Right lobe of liver (tissue), 6 donors: Measurements from ENCODE around the gene SYNJ2. TPM values are rescaled to one million over a fixed set of nuclear protein-coding genes. Genes with fewer than 3 reads are reported as not detected.

Experiments used
- ATAC-seq, 4 donors: fragments of 200-7000 bp; cut with Tn5 transposase; one replicate each; pipeline ENCODE4 v1.9.1; 2020; ENCODE audit warnings: mild to moderate bottlenecking in 4 of 4, moderate library complexity in 4 of 4
- DNase-seq, 3 donors: peaks; one replicate each; pipeline ENCODE4 v3.0.0-alpha.2; 2020
- H3K27ac ChIP-seq, 3 donors: fragments of 200-600 bp; one replicate each; pipeline ENCODE4 v1.8.0; 2022
- H3K27me3 ChIP-seq, 2 donors: fragments of 200-600 bp; one replicate each; pipeline ENCODE4 v1.8.0; 2022
- H3K36me3 ChIP-seq, 4 donors: fragments of 200-600 bp; sonication (generic) in 1 of 4; one replicate each; pipeline versions ENCODE4 v1.5.1 to v1.8.0; 2017 to 2022; ENCODE audit warnings: control low read depth in 1 of 4
- H3K4me1 ChIP-seq, 4 donors: fragments of 200-600 bp; sonication (generic) in 1 of 4; one replicate each; pipeline versions ENCODE4 v1.5.1 to v1.8.0; 2017 to 2022; ENCODE audit warnings: control low read depth in 1 of 4
- H3K4me3 ChIP-seq, 3 donors: fragments of 200-600 bp; one replicate each; pipeline ENCODE4 v1.8.0; 2022
- H3K9me3 ChIP-seq, 4 donors: fragments of 200-600 bp; sonication (generic) in 1 of 4; one replicate each; pipeline versions ENCODE4 v1.5.1 to v1.8.0; 2017 to 2022; ENCODE audit warnings: control low read depth in 1 of 4
- POLR2A ChIP-seq: fragments of 450-650 bp; IDR thresholded peaks from one replicate; pipeline ENCODE4 v1.6.1; 2017; ENCODE audit warnings: antibody characterized with exemption, mild to moderate bottlenecking
- WGBS: methylation state at CpG from one replicate; pipeline ENCODE4 v1.1.6; 2018; ENCODE audit warnings: low coverage, low lambda C conversion rate; ENCODE audit not compliant: insufficient coverage; ENCODE audit errors: missing lambda C conversion rate; 5-methylcytosine and 5-hydroxymethylcytosine counted together
- intact Hi-C, 2 donors: fragments of 100-400 bp; cut with DNase I; formaldehyde crosslinking; loops; one replicate each; pipeline versions ENCODE4 v1.11.2 to v1.14.1; 2022
- total RNA-seq, 6 experiments: library from RNA; depleted of rRNA in 2 of 6; stranded (reverse); fragments of >200 nt in 2 of 6; fragmentation: NEBNext Ultra II Directional in 3 of 6; extraction: Animal tissue kit (Norgen Biotek cat#: 25700) in 3 of 6; gene quantifications; one replicate each; pipeline versions ENCODE4 v1.1.0 to v1.2.4, GENCODE V29; 2016 to 2023
- TF ChIP-seq, protein P1 (sequence below), 4 donors: fragments of 200-600 bp in 3 of 4; fragments of 450-650 bp in 1 of 4; IDR thresholded peaks; one replicate each; pipeline versions ENCODE4 v1.5.1 to v1.8.0; 2016 to 2022; ENCODE audit warnings: antibody characterized with exemption in 4 of 4, mild to moderate bottlenecking in 2 of 4
- donor health status: DM: no; HTN: yes; CAD: no.
- donor health status: DM: no; HTN: no; CAD: no.
- donor health status: DM: no; HTN: no; CAD: no.
- donor health status: DM: no; HTN: yes; CAD: no.
- donor health status: DM: no; HTN: yes; CAD: no.

Gene SYNJ2
- total RNA-seq, 6 experiments from 2014 or later, result 3.2 to 7.4 (median 4.2) TPM

- H3K9me3 ChIP-seq, result no peaks in the 10 kb centered on the region
- peaks cover 0 to 54% (median 21%) of the 10 kb centered on the region in 4 donors for H3K4me1 ChIP-seq
- no peaks in the 10 kb centered on the region for H3K36me3 ChIP-seq
- TF ChIP-seq, protein P1, sequence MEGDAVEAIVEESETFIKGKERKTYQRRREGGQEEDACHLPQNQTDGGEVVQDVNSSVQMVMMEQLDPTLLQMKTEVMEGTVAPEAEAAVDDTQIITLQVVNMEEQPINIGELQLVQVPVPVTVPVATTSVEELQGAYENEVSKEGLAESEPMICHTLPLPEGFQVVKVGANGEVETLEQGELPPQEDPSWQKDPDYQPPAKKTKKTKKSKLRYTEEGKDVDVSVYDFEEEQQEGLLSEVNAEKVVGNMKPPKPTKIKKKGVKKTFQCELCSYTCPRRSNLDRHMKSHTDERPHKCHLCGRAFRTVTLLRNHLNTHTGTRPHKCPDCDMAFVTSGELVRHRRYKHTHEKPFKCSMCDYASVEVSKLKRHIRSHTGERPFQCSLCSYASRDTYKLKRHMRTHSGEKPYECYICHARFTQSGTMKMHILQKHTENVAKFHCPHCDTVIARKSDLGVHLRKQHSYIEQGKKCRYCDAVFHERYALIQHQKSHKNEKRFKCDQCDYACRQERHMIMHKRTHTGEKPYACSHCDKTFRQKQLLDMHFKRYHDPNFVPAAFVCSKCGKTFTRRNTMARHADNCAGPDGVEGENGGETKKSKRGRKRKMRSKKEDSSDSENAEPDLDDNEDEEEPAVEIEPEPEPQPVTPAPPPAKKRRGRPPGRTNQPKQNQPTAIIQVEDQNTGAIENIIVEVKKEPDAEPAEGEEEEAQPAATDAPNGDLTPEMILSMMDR (IDR thresholded peaks at IDR 0.05), result no peak
- no peak for TF ChIP-seq POLR2A
- peak; percentile 71 to 75 (median 72) for ATAC-seq
- no peaks in the 10 kb centered on the region for H3K27me3 ChIP-seq
- DNase-seq, result peak; percentile 87 to 90 (median 87)
- H3K4me3 ChIP-seq, result no peak overlapping the region
- no peak overlapping the region for H3K27ac ChIP-seq
- WGBS, result 100% methylated on average over 2 of the region's 22 CpGs
- intact Hi-C loops, result no loop called here
Measured at GRCh38 chr6:157989541-157990289, 8.1 kb downstream of the SYNJ2 start.

- Histone ChIP-seq H3K27ac (no peak overlapping the region), H3K4me3 (no peak overlapping the region), H3K27me3 (no peaks in the 10 kb centered on the region), H3K4me1 (peaks cover 0 to 47% (median 21%) of the 10 kb centered on the region in 4 donors), H3K36me3 (no peaks in the 10 kb centered on the region), H3K9me3 (no peaks in the 10 kb centered on the region)
- intact Hi-C loops, result no loop called here
- ATAC-seq, result no peak
- DNase-seq, result no peak
- WGBS, result 51% methylated on average over 3 of the region's 15 CpGs
- TF ChIP-seq, protein P1 (IDR thresholded peaks at IDR 0.05), result no peak
- no peak for TF ChIP-seq POLR2A
Measured at GRCh38 chr6:157990321-157991066, 8.8 kb downstream of the SYNJ2 start.

DNA sequence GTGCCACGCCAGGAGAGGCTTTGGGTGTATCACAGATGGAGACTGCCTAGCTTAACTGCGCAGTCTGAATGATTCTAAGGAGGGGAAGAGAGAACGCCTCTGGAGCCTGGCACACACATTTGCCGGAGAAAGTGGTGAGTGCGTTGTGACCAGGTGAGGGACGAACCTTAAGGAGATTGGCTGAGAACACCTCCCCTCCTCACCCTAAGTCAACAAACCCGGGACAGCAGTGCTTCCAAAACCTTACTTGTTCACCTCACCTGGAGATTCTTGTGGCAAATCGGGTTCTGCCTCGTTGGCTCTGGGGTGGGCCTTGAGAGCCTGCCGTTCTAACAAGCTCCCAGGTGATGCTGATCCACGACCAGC, 9.4 kb downstream of the SYNJ2 start:
- Histone ChIP-seq H3K4me3 (no peak overlapping the region), H3K27ac (no peak overlapping the region), H3K27me3 (no peaks in the 10 kb centered on the region), H3K36me3 (no peaks in the 10 kb centered on the region), H3K4me1 (peaks cover 0 to 41% (median 20%) of the 10 kb centered on the region in 4 donors), H3K9me3 (no peaks in the 10 kb centered on the region)
- ATAC-seq (no peak), DNase-seq (no peak)
- intact Hi-C loops, result no loop called here
- 90% methylated on average over 8 of the region's 11 CpGs for WGBS
- TF ChIP-seq, protein P1 (IDR thresholded peaks at IDR 0.05), result no peak
- TF ChIP-seq POLR2A, result no peak

- Histone ChIP-seq H3K36me3 (no peaks in the 10 kb centered on the region), H3K4me1 (peaks cover 0 to 36% (median 18%) of the 10 kb centered on the region in 4 donors), H3K4me3 (no peak overlapping the region), H3K27ac (peak overlapping the region in 1 of 3 donors; percentile 12), H3K9me3 (no peaks in the 10 kb centered on the region), H3K27me3 (no peaks in the 10 kb centered on the region)
- TF ChIP-seq, protein P1 (IDR thresholded peaks at IDR 0.05), result no peak
- TF ChIP-seq POLR2A, result no peak
- ATAC-seq (no peak), DNase-seq (no peak)
- WGBS, result 21% methylated on average over 3 of the region's 3 CpGs
- intact Hi-C loops, result no loop called here
Measured at GRCh38 chr6:157993076-157993475, 11.4 kb downstream of the SYNJ2 start.
